ENCODE data around the gene EEPD1. TPM values are rescaled to one million over a fixed set of nuclear protein-coding genes. Genes with fewer than 3 reads are reported as not detected.

The EEPD1 gene
- total RNA-seq, 1 experiment from 2014 or later: 5.0 TPM

DNA sequence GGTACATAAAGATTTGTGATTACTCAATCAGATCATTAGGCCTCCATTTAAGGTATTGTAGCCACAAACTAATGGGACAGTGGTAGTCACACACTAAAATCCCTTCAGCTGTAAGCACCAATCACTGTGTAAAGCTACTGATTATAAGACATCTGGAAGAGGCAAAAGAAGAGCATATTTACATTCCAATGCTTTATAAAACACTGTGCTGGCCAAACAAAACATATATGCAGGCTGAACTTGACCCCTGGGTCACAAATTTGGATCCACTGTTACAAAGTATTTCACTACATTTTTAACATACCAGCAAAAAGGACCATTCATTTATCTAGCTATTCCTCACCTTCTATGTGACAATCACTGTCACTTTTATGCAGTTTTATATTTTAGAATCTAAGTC lies 195.2 kb downstream of the EEPD1 start:
- no peak overlapping the region for H4K8ac ChIP-seq (replicated peaks; ENCODE audit: insufficient read length, low read depth, low read length)
- no peak overlapping the region for H2BK120ac ChIP-seq (ENCODE audit: low read depth, low read length, poor library complexity, severe bottlenecking)
- no peak for DNase-seq
- no peak overlapping the region for H3K18ac ChIP-seq (ENCODE audit: insufficient read length, low read depth, low read length)
- no peak overlapping the region for H3K23ac ChIP-seq (ENCODE audit: insufficient read length, low read depth, low read length)
- TF ChIP-seq, protein P1, sequence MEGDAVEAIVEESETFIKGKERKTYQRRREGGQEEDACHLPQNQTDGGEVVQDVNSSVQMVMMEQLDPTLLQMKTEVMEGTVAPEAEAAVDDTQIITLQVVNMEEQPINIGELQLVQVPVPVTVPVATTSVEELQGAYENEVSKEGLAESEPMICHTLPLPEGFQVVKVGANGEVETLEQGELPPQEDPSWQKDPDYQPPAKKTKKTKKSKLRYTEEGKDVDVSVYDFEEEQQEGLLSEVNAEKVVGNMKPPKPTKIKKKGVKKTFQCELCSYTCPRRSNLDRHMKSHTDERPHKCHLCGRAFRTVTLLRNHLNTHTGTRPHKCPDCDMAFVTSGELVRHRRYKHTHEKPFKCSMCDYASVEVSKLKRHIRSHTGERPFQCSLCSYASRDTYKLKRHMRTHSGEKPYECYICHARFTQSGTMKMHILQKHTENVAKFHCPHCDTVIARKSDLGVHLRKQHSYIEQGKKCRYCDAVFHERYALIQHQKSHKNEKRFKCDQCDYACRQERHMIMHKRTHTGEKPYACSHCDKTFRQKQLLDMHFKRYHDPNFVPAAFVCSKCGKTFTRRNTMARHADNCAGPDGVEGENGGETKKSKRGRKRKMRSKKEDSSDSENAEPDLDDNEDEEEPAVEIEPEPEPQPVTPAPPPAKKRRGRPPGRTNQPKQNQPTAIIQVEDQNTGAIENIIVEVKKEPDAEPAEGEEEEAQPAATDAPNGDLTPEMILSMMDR (conservative IDR thresholded peaks at IDR 0.05): no peak
- no peak overlapping the region for H3K9ac ChIP-seq (ENCODE audit: extremely low read depth, insufficient read length, low read length)
- no peaks in the 10 kb centered on the region for H3K4me1 ChIP-seq (ENCODE audit: insufficient read depth, low read length)
- no peaks in the 10 kb centered on the region for H3K36me3 Mint-ChIP-seq (ENCODE audit: insufficient read depth in 1 of 3, low read depth in 3 of 3)
- H3K4me1 Mint-ChIP-seq: peaks cover 6 to 10% of the 10 kb centered on the region in 2 experiments
- no peak overlapping the region for H4K5ac ChIP-seq (ENCODE audit: insufficient read length, low read depth, low read length)
- H3K27ac Mint-ChIP-seq: no peak overlapping the region
- H3K79me1 ChIP-seq (ENCODE audit: insufficient read depth, low read depth, low read length, poor library complexity, severe bottlenecking): no peaks in the 10 kb centered on the region
- H4K20me1 ChIP-seq (ENCODE audit: control insufficient read depth, insufficient read depth, insufficient read length): no peaks in the 10 kb centered on the region
- H3K4me2 ChIP-seq (ENCODE audit: insufficient read depth, insufficient read length, low read length): no peak overlapping the region
- H2AFZ ChIP-seq (ENCODE audit: low read length): no peak overlapping the region
- H2BK20ac ChIP-seq (ENCODE audit: low read depth, low read length, poor library complexity, severe bottlenecking): no peak overlapping the region
- H2BK5ac ChIP-seq (ENCODE audit: insufficient read length, low read length): no peak overlapping the region
- H3K27me3 Mint-ChIP-seq (ENCODE audit: low read depth): peaks cover 3% of the 10 kb centered on the region; the same call in 1 of the 2 replicates
- no peak overlapping the region for H3K4me3 Mint-ChIP-seq
- H3K79me2 ChIP-seq (ENCODE audit: insufficient read depth, low read length): no peaks in the 10 kb centered on the region
- H3K9me3 Mint-ChIP-seq: peaks cover 0 to 3% of the 10 kb centered on the region in 2 experiments; a peak in 2 of 5 replicates
- no peak overlapping the region for H4K91ac ChIP-seq (ENCODE audit: insufficient read length, low read depth, low read length)
- H2BK15ac ChIP-seq (ENCODE audit: low read depth, low read length): no peak overlapping the region
- H3K56ac ChIP-seq (ENCODE audit: insufficient read length, low read depth, low read length): no peak overlapping the region
- H3K14ac ChIP-seq (ENCODE audit: insufficient read depth, low read length): no peak overlapping the region
- H3T11ph ChIP-seq (ENCODE audit: low read length): no peak overlapping the region
- no peak overlapping the region for H3K27ac ChIP-seq (ENCODE audit: insufficient read length, low read depth, low read length)
- H3K4ac ChIP-seq (ENCODE audit: low read depth, low read length): no peak overlapping the region
- no peaks in the 10 kb centered on the region for H3K9me3 ChIP-seq (ENCODE audit: control insufficient read depth, low read depth, low read length)
- H2BK12ac ChIP-seq (ENCODE audit: insufficient read length, low read depth, low read length): no peak overlapping the region
- no peaks in the 10 kb centered on the region for H3K23me2 ChIP-seq (ENCODE audit: insufficient read length, low read depth, low read length, poor library complexity, severe bottlenecking)
- no peak overlapping the region for H2AK5ac ChIP-seq (ENCODE audit: insufficient read length, low read length)
- H3K27me3 ChIP-seq (ENCODE audit: insufficient read depth, low read length): no peaks in the 10 kb centered on the region

Data from H9 (cell line).